Smooth muscle cell (in vitro differentiated cells): Measurements from ENCODE around the gene VIPAS39. TPM values are rescaled to one million over a fixed set of nuclear protein-coding genes. Genes with fewer than 3 reads are reported as not detected.

Source experiments
- DNase-seq: peaks from one replicate; lab custom pipeline; 2025; ENCODE audit not compliant: unreplicated experiment; lab: John Stamatoyannopoulos, UW
- H2AFZ ChIP-seq: fragments of 200-600 bp; sonication (generic); 2 replicates; pipeline ENCODE4 v1.6.0; 2016; ENCODE audit warnings: antibody characterized with exemption, low read depth, mild to moderate bottlenecking
- H3F3A ChIP-seq: fragments of 200-600 bp; sonication (generic); 2 replicates; pipeline ENCODE4 v1.6.0; 2017; ENCODE audit warnings: antibody characterized with exemption, low read depth
- H3K27ac ChIP-seq: fragments of 200-600 bp; sonication (generic); 2 replicates; pipeline ENCODE4 v1.5.1; 2016; ENCODE audit warnings: low read depth, mild to moderate bottlenecking
- H3K27me3 ChIP-seq: fragments of 200-600 bp; sonication (generic); 2 replicates; pipeline ENCODE4 v1.6.1; 2016; ENCODE audit warnings: low read depth, mild to moderate bottlenecking
- H3K36me3 ChIP-seq: fragments of 200-600 bp; sonication (generic); 2 replicates; pipeline ENCODE4 v1.5.1; 2016; ENCODE audit warnings: low read depth
- H3K4me1 ChIP-seq: fragments of 200-600 bp; sonication (generic); 2 replicates; pipeline ENCODE4 v1.5.1; 2016; ENCODE audit warnings: low read depth
- H3K4me2 ChIP-seq: fragments of 200-600 bp; sonication (generic); 2 replicates; pipeline ENCODE4 v1.6.0; 2016; ENCODE audit warnings: mild to moderate bottlenecking
- H3K4me3 ChIP-seq: fragments of 200-600 bp; sonication (generic); 2 replicates; pipeline ENCODE4 v1.5.1; 2016; ENCODE audit warnings: mild to moderate bottlenecking
- H3K79me2 ChIP-seq: fragments of 200-600 bp; sonication (generic); 2 replicates; pipeline ENCODE4 v1.6.0; 2016; ENCODE audit warnings: low read depth, mild to moderate bottlenecking
- H3K9ac ChIP-seq: fragments of 200-600 bp; sonication (generic); 2 replicates; pipeline ENCODE4 v1.6.0; 2016; ENCODE audit warnings: low read depth
- H3K9me3 ChIP-seq: fragments of 200-600 bp; sonication (generic); replicated peaks from 2 replicates; pipeline ENCODE4 v1.5.1; 2016; ENCODE audit warnings: low read depth
- H4K20me1 ChIP-seq: fragments of 200-600 bp; sonication (generic); 2 replicates; pipeline ENCODE4 v1.6.0; 2016; ENCODE audit warnings: low read depth
- CTCF ChIP-seq: fragments of 200-600 bp; sonication (generic); IDR thresholded peaks from 2 replicates; pipeline ENCODE4 v1.5.1; 2017; ENCODE audit warnings: borderline replicate concordance, mild to moderate bottlenecking, antibody characterized with exemption; ENCODE audit not compliant: insufficient read depth, poor library complexity, severe bottlenecking
- WGBS: methylation state at CpG from one replicate; pipeline ENCODE4 v1.1.7; 2016; ENCODE audit warnings: low lambda C conversion rate; 5-methylcytosine and 5-hydroxymethylcytosine counted together
- polyA plus RNA-seq: library from polyadenylated mRNA; unstranded; fragments of >200 nt; fragmentation: Nextera tagmentation; extraction: Ambion mirVana; gene quantifications from 2 replicates; pipeline ENCODE4 v1.2.1, GENCODE V29; 2016
- total RNA-seq: library from RNA; depleted of rRNA; stranded (reverse); fragments of >200 nt; gene quantifications from 2 replicates; pipeline ENCODE4 v1.2.3, GENCODE V29; 2014

Gene VIPAS39
- total and polyA plus RNA-seq, 2 experiments from 2014 or later, result 12.3 to 55.5 TPM

- peak overlapping the region; percentile 84 for H3K9ac ChIP-seq
- WGBS, result 47% methylated on average over 13 of the region's 13 CpGs
- no peaks in the 10 kb centered on the region for H3K27me3 ChIP-seq
- H3K27ac ChIP-seq, result no peak overlapping the region
- H3F3A ChIP-seq, result no peaks in the 10 kb centered on the region
- H3K79me2 ChIP-seq, result peaks cover 45% of the 10 kb centered on the region
- H3K9me3 ChIP-seq, result no peaks in the 10 kb centered on the region
- TF ChIP-seq CTCF, result peak; percentile 68
- peaks cover 9% of the 10 kb centered on the region for H3K4me1 ChIP-seq
- H3K36me3 ChIP-seq, result peaks cover 6% of the 10 kb centered on the region
- H3K4me3 ChIP-seq, result peak overlapping the region; percentile 77
- peak; percentile 6 for DNase-seq
- H2AFZ ChIP-seq, result no peak overlapping the region
- peak overlapping the region; percentile 88 for H3K4me2 ChIP-seq
- peaks cover 17% of the 10 kb centered on the region for H4K20me1 ChIP-seq
Observed at GRCh38 chr14:77459072-77459723, 1.8 kb upstream of the VIPAS39 start.

DNA sequence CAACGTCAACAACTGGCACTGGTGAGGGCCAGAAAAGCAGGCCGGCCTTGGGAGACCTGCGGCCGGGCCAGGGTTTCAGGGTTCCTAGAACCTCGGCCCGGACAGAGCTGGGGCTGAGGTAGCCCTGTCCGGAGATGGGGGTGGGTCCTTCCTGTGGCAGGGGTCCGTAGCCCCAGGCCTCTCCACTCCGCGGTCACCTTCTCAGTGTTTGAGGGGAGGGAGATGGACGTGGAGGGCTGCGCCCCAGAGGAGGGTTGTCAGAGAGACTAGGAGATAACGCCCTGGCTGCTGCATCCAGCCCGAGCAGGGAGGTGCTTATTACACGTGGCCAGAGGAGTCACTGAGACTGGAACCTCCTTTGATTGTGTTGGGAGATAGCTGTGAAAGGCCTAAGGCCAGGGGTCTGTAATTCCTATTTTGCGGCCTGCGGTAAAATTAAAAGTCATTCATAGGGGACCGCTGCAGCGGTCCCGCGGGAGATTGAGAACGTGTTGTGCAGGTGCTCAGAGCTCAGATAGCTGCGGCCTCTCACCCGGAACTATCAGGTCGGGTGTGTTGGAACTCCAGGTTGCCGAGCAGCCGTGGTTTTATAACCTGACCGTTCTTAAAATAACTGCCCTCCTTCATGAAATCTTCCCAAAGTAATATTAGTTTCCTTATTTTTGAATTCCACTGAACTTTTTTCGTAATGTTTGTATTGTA, 999 bp upstream of the VIPAS39 start:
- no peaks in the 10 kb centered on the region for H3K27me3 ChIP-seq
- H3K36me3 ChIP-seq, result no peaks in the 10 kb centered on the region
- peak overlapping the region; percentile 88 for H3K27ac ChIP-seq
- H3F3A ChIP-seq, result no peaks in the 10 kb centered on the region
- H3K4me1 ChIP-seq, result peaks cover 9% of the 10 kb centered on the region
- H3K9ac ChIP-seq, result peak overlapping the region; percentile 84
- no peak for DNase-seq
- H3K4me2 ChIP-seq, result peak overlapping the region; percentile 88
- H3K9me3 ChIP-seq, result no peaks in the 10 kb centered on the region
- 2% methylated on average over 28 of the region's 29 CpGs for WGBS
- peaks cover 45% of the 10 kb centered on the region for H3K79me2 ChIP-seq
- peak overlapping the region; percentile 77 for H3K4me3 ChIP-seq
- TF ChIP-seq CTCF, result no peak
- peak overlapping the region; percentile 94 for H2AFZ ChIP-seq
- H4K20me1 ChIP-seq, result peaks cover 17% of the 10 kb centered on the region

DNA sequence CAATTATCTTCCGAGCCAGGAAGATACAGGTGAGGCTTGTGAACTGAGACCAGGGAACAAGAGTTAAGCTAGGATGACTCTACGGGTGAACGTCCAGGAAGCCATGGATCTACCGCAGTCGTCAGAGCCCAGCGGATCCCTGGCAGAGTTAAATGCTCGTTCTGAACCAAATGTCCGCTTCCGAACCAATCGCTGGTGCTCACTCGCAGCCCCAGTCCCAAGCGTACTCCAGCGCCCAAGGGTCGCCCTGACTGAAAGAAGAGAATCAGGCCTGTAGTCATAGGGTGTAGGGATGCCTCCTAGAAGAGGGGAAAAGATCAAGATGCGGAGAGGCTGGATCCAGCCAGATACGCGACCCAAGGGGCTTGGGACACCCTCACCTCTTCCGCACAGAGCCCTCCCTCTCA, 283 bp downstream of the VIPAS39 start:
- H3K4me1 ChIP-seq, result peaks cover 9% of the 10 kb centered on the region
- no peak for TF ChIP-seq CTCF
- peak overlapping the region; percentile 77 for H3K4me3 ChIP-seq
- WGBS, result 2% methylated on average over 18 of the region's 18 CpGs
- H3K36me3 ChIP-seq, result no peaks in the 10 kb centered on the region
- peak overlapping the region; percentile 83 for H2AFZ ChIP-seq
- H4K20me1 ChIP-seq, result peaks cover 17% of the 10 kb centered on the region
- no peaks in the 10 kb centered on the region for H3K27me3 ChIP-seq
- no peaks in the 10 kb centered on the region for H3K9me3 ChIP-seq
- no peak for DNase-seq
- H3K4me2 ChIP-seq, result peak overlapping the region; percentile 83
- peak overlapping the region; percentile 75 for H3K9ac ChIP-seq
- peak overlapping the region; percentile 46 for H3K27ac ChIP-seq
- peaks cover 45% of the 10 kb centered on the region for H3K79me2 ChIP-seq
- no peaks in the 10 kb centered on the region for H3F3A ChIP-seq
